GM12801 (cell line): Measurements from ENCODE around the gene DGKQ.

Source experiments
- TF ChIP-seq, protein P1 (sequence below): IDR thresholded peaks from one replicate; pipeline ENCODE4 v1.5.1; 2011; ENCODE audit warnings: control low read depth; ENCODE audit not compliant: insufficient read length; ENCODE audit errors: extremely low read depth

Gene DGKQ

DNA sequence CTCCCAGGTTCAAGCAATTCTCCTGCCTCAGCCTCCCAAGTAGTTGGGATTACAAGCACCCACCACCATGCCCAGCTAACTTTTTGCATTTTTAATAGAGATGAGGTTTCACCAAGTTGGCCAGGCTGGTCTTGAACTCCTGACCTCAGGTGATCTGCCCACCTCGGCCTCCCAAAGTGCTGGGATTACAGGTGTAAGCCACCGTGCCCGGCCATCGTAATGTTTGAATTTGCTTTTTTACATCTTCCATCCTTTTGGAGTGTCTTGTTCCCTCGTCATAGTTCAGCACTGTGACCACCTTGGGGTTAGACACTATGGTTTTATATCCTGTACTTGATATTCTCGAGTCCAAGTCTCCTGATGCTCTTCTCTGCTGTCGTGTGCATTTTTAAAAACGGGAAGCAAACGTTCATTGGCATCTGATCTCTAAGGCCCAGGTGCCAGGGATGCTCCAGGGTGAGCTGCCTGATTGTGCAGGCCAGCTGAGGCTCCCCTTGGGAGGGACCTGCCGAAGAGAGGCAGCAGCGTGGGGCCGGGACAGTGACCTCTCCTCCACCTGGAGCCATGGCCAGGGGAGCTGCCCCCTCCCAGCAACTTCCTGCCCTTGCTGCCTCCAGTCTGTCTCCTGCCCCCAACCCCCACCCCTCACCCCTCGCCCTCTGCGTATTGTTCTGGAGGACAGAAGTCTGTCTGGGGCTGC is 16.7 kb downstream of the DGKQ start:
- TF ChIP-seq, protein P1, sequence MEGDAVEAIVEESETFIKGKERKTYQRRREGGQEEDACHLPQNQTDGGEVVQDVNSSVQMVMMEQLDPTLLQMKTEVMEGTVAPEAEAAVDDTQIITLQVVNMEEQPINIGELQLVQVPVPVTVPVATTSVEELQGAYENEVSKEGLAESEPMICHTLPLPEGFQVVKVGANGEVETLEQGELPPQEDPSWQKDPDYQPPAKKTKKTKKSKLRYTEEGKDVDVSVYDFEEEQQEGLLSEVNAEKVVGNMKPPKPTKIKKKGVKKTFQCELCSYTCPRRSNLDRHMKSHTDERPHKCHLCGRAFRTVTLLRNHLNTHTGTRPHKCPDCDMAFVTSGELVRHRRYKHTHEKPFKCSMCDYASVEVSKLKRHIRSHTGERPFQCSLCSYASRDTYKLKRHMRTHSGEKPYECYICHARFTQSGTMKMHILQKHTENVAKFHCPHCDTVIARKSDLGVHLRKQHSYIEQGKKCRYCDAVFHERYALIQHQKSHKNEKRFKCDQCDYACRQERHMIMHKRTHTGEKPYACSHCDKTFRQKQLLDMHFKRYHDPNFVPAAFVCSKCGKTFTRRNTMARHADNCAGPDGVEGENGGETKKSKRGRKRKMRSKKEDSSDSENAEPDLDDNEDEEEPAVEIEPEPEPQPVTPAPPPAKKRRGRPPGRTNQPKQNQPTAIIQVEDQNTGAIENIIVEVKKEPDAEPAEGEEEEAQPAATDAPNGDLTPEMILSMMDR, result no peak

DNA sequence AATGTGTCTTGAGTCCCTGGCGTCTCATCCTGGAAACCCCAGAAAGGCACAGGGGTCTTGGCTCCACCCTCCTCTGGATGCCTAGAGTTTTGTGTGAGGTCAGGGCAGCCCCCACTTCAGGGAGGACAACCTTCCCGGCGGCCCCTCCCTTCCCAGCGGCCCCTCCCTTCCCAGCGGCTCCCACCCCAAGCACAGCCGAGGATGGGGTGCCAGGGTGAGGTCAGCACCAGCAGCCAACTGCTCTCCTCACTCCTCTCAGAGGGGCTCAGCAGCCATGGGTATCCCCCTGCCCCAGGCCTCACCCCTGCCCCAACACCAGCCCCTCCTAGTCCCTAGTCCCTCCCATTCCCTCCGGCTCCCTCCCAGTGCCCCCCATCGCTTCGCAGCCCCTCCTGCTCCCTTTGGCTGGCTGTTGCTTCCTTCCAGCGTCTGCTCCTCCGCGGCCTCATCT is 17.4 kb downstream of the DGKQ start:
- TF ChIP-seq, protein P1, result no peak

DNA sequence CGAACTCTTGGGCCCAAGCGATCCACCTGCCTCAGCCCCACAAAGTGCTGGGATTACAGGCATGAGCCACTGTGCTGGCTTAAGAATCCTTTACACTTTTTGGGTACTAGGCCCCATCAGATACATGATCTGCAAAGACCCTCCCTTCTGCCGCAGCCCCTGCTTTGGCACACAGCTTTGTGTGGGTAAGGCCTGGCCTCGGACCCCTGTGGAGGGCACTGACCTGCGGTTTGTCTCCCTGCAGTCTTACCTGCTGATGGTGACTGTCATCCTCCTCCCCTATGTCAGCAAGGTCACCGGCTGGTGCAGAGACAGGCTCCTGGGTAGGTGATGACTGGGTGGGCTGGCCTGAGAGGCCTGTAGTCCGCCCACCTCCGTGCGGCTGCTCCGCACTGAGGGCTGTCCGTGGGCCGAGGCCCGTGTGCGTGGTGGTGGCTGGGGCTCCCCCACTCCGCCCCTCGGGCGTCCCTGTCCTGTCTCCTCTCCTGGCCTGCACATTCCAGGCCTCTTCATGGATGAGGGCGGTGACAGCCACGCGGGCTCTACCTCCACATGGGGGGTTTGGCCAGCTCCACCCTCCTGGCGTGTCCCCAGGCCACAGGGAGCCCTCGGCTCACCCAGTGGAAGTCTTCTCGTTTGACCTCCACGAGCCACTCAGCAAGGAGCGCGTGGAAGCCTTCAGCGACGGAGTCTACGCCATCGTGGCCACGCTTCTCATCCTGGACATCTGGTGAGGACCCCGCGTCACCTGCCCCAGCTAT is 18.0 kb downstream of the DGKQ start:
- TF ChIP-seq, protein P1, result no peak

DNA sequence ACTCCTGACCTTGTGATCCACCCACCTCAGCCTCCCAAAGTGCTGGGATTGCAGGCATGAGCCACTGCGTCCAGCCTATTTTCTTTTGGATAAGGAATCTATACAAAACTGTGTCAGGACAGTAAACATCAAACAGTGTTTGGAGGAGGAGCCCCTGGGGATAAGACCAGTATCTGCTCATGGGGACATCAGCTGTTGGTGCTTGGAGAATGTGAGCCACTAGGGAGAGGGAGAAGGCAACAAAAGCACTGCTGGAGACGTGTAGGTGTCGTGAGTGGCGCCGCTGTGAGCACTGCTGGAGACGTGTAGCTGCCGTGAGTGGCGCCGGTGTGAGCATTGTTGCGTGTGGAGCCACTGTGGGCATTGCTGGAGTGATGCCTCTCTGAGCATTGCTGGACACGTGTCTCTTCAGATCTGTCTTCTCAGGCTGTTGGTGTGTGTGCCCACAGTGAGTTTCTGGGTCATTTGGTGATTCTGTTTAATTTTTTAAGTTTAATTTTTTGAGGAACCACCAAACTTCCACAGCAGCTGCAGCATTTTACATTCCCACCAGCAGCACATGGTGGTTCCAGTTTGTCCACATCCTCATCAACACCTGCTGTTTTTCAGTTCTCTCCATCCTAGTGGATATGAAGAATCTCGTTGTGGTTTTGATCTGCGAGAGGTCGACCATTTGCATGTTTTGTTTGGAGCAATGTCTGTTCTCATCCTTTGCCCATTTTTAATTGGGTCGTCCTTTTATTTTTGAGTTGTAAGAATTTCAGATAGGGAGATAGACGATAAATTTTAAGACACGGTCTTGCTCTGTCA is 19.0 kb downstream of the DGKQ start:
- TF ChIP-seq, protein P1, result no peak

DNA sequence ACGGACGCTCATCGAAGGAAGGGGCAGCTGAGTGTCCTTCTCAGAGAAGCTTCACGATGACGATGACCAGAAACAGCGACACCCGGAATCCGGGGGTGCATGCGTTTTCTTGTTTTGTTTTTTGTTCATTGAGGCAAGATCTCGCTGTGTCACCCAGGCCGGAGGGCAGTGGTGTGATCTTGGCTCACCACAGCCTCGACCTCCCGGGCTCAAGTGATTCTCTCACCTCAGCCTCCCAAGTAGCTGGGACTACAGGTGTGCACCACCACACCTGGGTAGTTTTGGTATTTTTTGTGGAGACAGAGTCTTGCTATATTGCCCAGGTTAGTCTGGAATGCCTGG is 19.8 kb downstream of the DGKQ start:
- TF ChIP-seq, protein P1, result no peak

DNA sequence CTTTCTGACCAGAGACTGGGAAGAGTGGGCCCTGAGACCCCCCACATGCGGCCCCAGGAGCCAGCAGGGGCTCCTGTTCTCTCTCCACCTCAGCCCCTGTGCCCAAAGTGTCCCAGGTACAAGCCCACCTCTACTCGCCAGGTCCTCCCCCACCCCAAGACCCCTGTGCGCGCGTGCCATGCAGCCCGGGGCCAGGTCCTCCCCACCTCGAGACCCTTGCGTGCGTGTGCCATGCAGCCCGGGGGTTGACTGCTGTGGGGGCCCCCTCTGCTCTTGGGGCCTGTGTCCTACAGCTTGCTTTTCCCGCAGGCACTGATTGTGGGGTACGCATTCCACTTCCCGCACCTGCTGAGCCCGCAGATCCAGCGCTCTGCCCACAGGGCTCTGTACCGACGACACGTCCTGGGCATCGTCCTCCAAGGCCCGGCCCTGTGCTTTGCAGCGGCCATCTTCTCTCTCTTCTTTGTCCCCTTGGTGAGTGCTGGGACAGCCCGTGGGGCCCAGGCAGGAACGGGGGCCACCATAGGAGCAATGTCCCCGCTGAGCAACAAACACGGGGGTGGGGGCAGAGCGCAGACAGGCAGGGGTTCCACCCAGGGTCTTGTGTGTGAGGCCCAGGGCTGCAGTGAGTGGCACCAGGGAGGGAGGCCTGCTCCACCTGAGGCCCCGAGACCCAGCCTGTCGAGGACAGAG is 20.3 kb downstream of the DGKQ start:
- TF ChIP-seq, protein P1, result no peak
